GM08714 (cell line): ENCODE measurements around the gene AIG1.
A peak's percentile ranks its signal among the peaks of the same experiment; 100 is the strongest.
"Not testable (repeated sequence)": the region's sequence is repeated elsewhere in the genome, so short reads cannot be mapped to it uniquely, and the experiment has no call there.

Source experiments
- H3K4me3 ChIP-seq: fragments of 200-500 bp; sonication (Bioruptor generic); 2 replicates; pipeline ENCODE4 v1.5.1; 2014; ENCODE audit warnings: mild to moderate bottlenecking, low read length, inconsistent platforms
- ZNF274 ChIP-seq: IDR thresholded peaks from 2 replicates; pipeline ENCODE4 v1.6.1; 2012; ENCODE audit warnings: mild to moderate bottlenecking, low read depth, low read length

AIG1 gene

GRCh38 chr6:143060806-143061596 lies at the start of gene AIG1:
TSS of gene AIG1 (plus strand) at chr6:143060889. CDS start at chr6:143060926, 37 bp downstream.
- TF ChIP-seq ZNF274 = no peak
- peak within 1 kb of the TSS; percentile 90 for H3K4me3 ChIP-seq

GRCh38 chr6:143014764-143015163 lies 45.9 kb upstream of the AIG1 start:
- no peak for TF ChIP-seq ZNF274
- no peak overlapping the region for H3K4me3 ChIP-seq

- no peak for TF ChIP-seq ZNF274
Observed at GRCh38 chr6:143015300-143015706, 45.4 kb upstream of the AIG1 start.

GRCh38 chr6:143018955-143019354 lies 41.7 kb upstream of the AIG1 start:
- H3K4me3 ChIP-seq = no peak overlapping the region
- TF ChIP-seq ZNF274 = no peak

More at GRCh38 chr6:143015300-143015706, 45.4 kb upstream of the AIG1 start:
- no peak overlapping the region for H3K4me3 ChIP-seq

- not testable (repeated sequence) for H3K4me3 ChIP-seq
Observed at GRCh38 chr6:143020862-143021261, 39.8 kb upstream of the AIG1 start.

GRCh38 chr6:143021543-143021942 lies 39.1 kb upstream of the AIG1 start:
- H3K4me3 ChIP-seq = no peak overlapping the region
- no peak for TF ChIP-seq ZNF274

- H3K4me3 ChIP-seq = no peak overlapping the region
- TF ChIP-seq ZNF274 = no peak
Observed at GRCh38 chr6:143022587-143022986, 38.1 kb upstream of the AIG1 start.

GRCh38 chr6:143023695-143024094 lies 37.0 kb upstream of the AIG1 start:
- TF ChIP-seq ZNF274 = no peak
- H3K4me3 ChIP-seq = no peak overlapping the region

GRCh38 chr6:143024977-143025376 lies 35.7 kb upstream of the AIG1 start:
- no peak overlapping the region for H3K4me3 ChIP-seq
- no peak for TF ChIP-seq ZNF274

GRCh38 chr6:143026696-143027449 lies 33.8 kb upstream of the AIG1 start:
- no peak for TF ChIP-seq ZNF274
- no peak overlapping the region for H3K4me3 ChIP-seq

GRCh38 chr6:143034689-143035334 lies 25.9 kb upstream of the AIG1 start:
- H3K4me3 ChIP-seq = no peak overlapping the region
- TF ChIP-seq ZNF274 = no peak

GRCh38 chr6:143037470-143037869 lies 23.2 kb upstream of the AIG1 start:
- no peak for TF ChIP-seq ZNF274
- H3K4me3 ChIP-seq = no peak overlapping the region

GRCh38 chr6:143038833-143039232 lies 21.9 kb upstream of the AIG1 start:
- no peak for TF ChIP-seq ZNF274
- H3K4me3 ChIP-seq = no peak overlapping the region

GRCh38 chr6:143039548-143039947 lies 21.1 kb upstream of the AIG1 start:
- no peak overlapping the region for H3K4me3 ChIP-seq
- no peak for TF ChIP-seq ZNF274

GRCh38 chr6:143040018-143040417 lies 20.7 kb upstream of the AIG1 start:
- no peak for TF ChIP-seq ZNF274
- H3K4me3 ChIP-seq = no peak overlapping the region

- not testable (repeated sequence) for H3K4me3 ChIP-seq
Observed at GRCh38 chr6:143044345-143044744, 16.3 kb upstream of the AIG1 start.
